HAP-1 (cell line): ENCODE data around the gene HSD17B10.
"Not testable (repeated sequence)": the region's sequence is repeated elsewhere in the genome, so short reads cannot be mapped to it uniquely, and the experiment has no call there.

Source experiments
- DNase-seq, 2 experiments: peaks; one replicate each; pipeline ENCODE4 v3.0.0-alpha.2; 2016 to 2020; ENCODE audit warnings: low spot score in 2 of 2
- H3K27me3 ChIP-seq: fragments of 250-450 bp; sonication (Bioruptor Pico); 2 replicates; pipeline ENCODE4 v1.5.1; 2020; ENCODE audit warnings: low read depth, mild to moderate bottlenecking, moderate library complexity
- H3K36me3 ChIP-seq: fragments of 250-450 bp; sonication (Bioruptor Pico); replicated peaks from 2 replicates; pipeline ENCODE4 v1.5.1; 2020; ENCODE audit warnings: mild to moderate bottlenecking
- H3K4me1 ChIP-seq: fragments of 250-450 bp; sonication (Bioruptor Pico); 2 replicates; pipeline ENCODE4 v1.5.1; 2020; ENCODE audit warnings: mild to moderate bottlenecking
- H3K4me3 ChIP-seq: fragments of 250-450 bp; sonication (Bioruptor Pico); 2 replicates; pipeline ENCODE4 v1.5.1; 2020; ENCODE audit warnings: mild to moderate bottlenecking, moderate library complexity
- H3K9me3 ChIP-seq: fragments of 250-450 bp; sonication (Bioruptor Pico); 2 replicates; pipeline ENCODE4 v1.5.1; 2020; ENCODE audit warnings: mild to moderate bottlenecking, moderate library complexity
- in situ Hi-C: fragments of 300-500 bp; cut with MboI; formaldehyde crosslinking; loops from 3 replicates; pipeline ENCODE4 v1.14.3; 2020; ENCODE audit warnings: low sequenced_read_pairs, inconsistent platforms, mixed read lengths

Gene HSD17B10

GRCh38 chrX:53422086-53422860 lies 11.9 kb downstream of the HSD17B10 start, which contains the start of gene SMC1A:
TSS of gene SMC1A (minus strand) at chrX:53422654. CDS start at chrX:53422600, 54 bp downstream.
- Histone ChIP-seq H3K4me1 (peaks cover 10% of the 10 kb centered on the region; the same call in 1 of the 2 replicates), H3K27me3 (no peaks in the 10 kb centered on the region), H3K4me3 (peak within 1 kb of the TSS; percentile 95), H3K36me3 (peaks cover 19% of the 10 kb centered on the region), H3K9me3 (no peaks in the 10 kb centered on the region)
- in situ Hi-C loops = no loop called here
- peak; percentile 99 to 100 for DNase-seq

GRCh38 chrX:53421772-53422085 lies 12.4 kb downstream of the HSD17B10 start:
- no peaks in the 10 kb centered on the region for H3K9me3 ChIP-seq
- H3K4me3 ChIP-seq = peak overlapping the region; percentile 95
- H3K4me1 ChIP-seq = peaks cover 10% of the 10 kb centered on the region; the same call in 1 of the 2 replicates
- H3K36me3 ChIP-seq = peaks cover 24% of the 10 kb centered on the region
- in situ Hi-C loops = no loop called here
- DNase-seq = no peak
- H3K27me3 ChIP-seq = no peaks in the 10 kb centered on the region

- Histone ChIP-seq H3K9me3 (no peaks in the 10 kb centered on the region), H3K27me3 (no peaks in the 10 kb centered on the region), H3K4me3 (peak overlapping the region; percentile 95), H3K4me1 (peaks cover 10% of the 10 kb centered on the region; the same call in 1 of the 2 replicates), H3K36me3 (peaks cover 26% of the 10 kb centered on the region)
- DNase-seq = no peak
- in situ Hi-C loops = no loop called here
These were observed 13.0 kb downstream of the HSD17B10 start for GRCh38 chrX:53421125-53421524.

GRCh38 chrX:53420351-53420750 lies 13.8 kb downstream of the HSD17B10 start:
- H3K4me3 ChIP-seq, H3K27me3 ChIP-seq, H3K9me3 ChIP-seq, DNase-seq, in situ Hi-C loops: not testable (repeated sequence)
- H3K36me3 ChIP-seq = peaks cover 26% of the 10 kb centered on the region
- peaks cover 10% of the 10 kb centered on the region; the same call in 1 of the 2 replicates for H3K4me1 ChIP-seq

GRCh38 chrX:53412446-53412845 lies 21.7 kb downstream of the HSD17B10 start:
- no peaks in the 10 kb centered on the region for H3K9me3 ChIP-seq
- no peak for DNase-seq
- in situ Hi-C loops = no loop called here
- no peaks in the 10 kb centered on the region for H3K4me1 ChIP-seq
- H3K27me3 ChIP-seq = no peaks in the 10 kb centered on the region
- no peak overlapping the region for H3K4me3 ChIP-seq
- H3K36me3 ChIP-seq = peaks cover 83% of the 10 kb centered on the region

GRCh38 chrX:53403535-53403934 lies 30.6 kb downstream of the HSD17B10 start:
- Histone ChIP-seq H3K4me3 (no peak overlapping the region), H3K9me3 (no peaks in the 10 kb centered on the region), H3K4me1 (peaks cover 4% of the 10 kb centered on the region; the same call in 1 of the 2 replicates), H3K27me3 (no peaks in the 10 kb centered on the region), H3K36me3 (peaks cover 94% of the 10 kb centered on the region)
- DNase-seq = no peak
- in situ Hi-C loops = no loop called here

GRCh38 chrX:53398216-53398615 lies 36.0 kb downstream of the HSD17B10 start:
- peaks cover 4% of the 10 kb centered on the region; the same call in 1 of the 2 replicates for H3K4me1 ChIP-seq
- no peaks in the 10 kb centered on the region for H3K27me3 ChIP-seq
- in situ Hi-C loops = no loop called here
- peaks cover 87% of the 10 kb centered on the region for H3K36me3 ChIP-seq
- DNase-seq = no peak
- H3K9me3 ChIP-seq = no peaks in the 10 kb centered on the region
- H3K4me3 ChIP-seq = no peak overlapping the region

GRCh38 chrX:53395605-53396298 lies 38.4 kb downstream of the HSD17B10 start:
- Histone ChIP-seq H3K9me3 (no peaks in the 10 kb centered on the region), H3K36me3 (peaks cover 84% of the 10 kb centered on the region), H3K27me3 (no peaks in the 10 kb centered on the region), H3K4me1 (peaks cover 4% of the 10 kb centered on the region; the same call in 1 of the 2 replicates), H3K4me3 (no peak overlapping the region)
- DNase-seq = no peak
- in situ Hi-C loops = no loop called here

- DNase-seq = no peak
- no peaks in the 10 kb centered on the region for H3K4me1 ChIP-seq
- in situ Hi-C loops = no loop called here
- no peaks in the 10 kb centered on the region for H3K27me3 ChIP-seq
- peaks cover 90% of the 10 kb centered on the region for H3K36me3 ChIP-seq
- no peak overlapping the region for H3K4me3 ChIP-seq
- no peaks in the 10 kb centered on the region for H3K9me3 ChIP-seq
These were observed 50.6 kb downstream of the HSD17B10 start for GRCh38 chrX:53383376-53384076.
